IPS-18a (cell line): Measurements from ENCODE around the gene SWI5.

ENCODE experiments used
- H3K27ac ChIP-seq: one replicate; pipeline ENCODE4 v1.5.1; 2013; ENCODE audit warnings: low read length
- H3K27me3 ChIP-seq: one replicate; pipeline ENCODE4 v1.6.1; 2013; ENCODE audit warnings: mild to moderate bottlenecking, low read length; ENCODE audit not compliant: control insufficient read depth, insufficient read depth
- H3K36me3 ChIP-seq: one replicate; pipeline ENCODE4 v1.6.1; 2013; ENCODE audit warnings: low read depth, low read length; ENCODE audit not compliant: control insufficient read depth
- H3K4me1 ChIP-seq: one replicate; pipeline ENCODE4 v1.6.1; 2013; ENCODE audit warnings: low read depth, low read length; ENCODE audit not compliant: control insufficient read depth
- H3K4me3 ChIP-seq: one replicate; pipeline ENCODE4 v1.5.1; 2013; ENCODE audit warnings: low read length
- H3K9ac ChIP-seq: one replicate; pipeline ENCODE4 v1.6.1; 2013; ENCODE audit warnings: mild to moderate bottlenecking, low read length, moderate library complexity
- H3K9me3 ChIP-seq: one replicate; pipeline ENCODE4 v1.6.1; 2013; ENCODE audit warnings: low read depth, low read length; ENCODE audit not compliant: control insufficient read depth

SWI5 gene

DNA sequence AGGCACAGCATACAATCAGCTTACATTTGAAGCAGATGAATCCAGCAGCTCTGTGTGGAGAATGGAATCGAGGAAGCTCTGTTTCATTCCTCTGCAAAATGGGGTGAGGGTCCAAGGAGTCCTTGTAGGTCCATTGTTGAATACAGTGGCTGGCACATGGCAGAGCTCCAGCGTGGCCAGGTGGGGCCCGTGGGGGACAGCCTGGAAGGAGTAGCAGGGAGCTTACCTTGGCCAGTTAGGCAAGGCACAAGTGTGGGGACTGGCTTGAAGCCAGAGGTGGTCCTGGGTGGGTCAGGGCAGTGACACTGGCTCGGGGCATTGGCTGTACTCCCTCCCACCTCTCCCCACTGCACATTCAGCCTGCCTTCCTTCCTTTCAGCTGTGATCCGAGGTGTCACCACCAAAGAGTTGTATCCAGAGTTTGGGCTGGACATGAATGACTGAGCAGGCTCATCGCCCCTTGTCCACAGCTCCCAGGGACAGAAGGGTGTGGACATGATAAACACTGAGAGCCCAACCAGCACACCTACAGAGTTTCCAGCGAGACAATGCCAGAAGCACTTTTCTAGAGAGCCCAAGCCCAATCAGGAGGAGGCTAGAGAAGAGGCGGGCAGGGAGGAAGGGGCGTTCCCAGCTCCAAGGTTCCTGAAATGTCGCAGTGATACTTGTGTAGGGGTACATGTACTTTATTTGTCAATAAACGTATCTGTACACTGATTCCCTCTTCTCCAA is 12.4 kb downstream of the SWI5 start:
- Histone ChIP-seq H3K9ac (no peak overlapping the region), H3K27me3 (no peaks in the 10 kb centered on the region), H3K9me3 (no peaks in the 10 kb centered on the region), H3K4me3 (no peak overlapping the region), H3K27ac (no peak overlapping the region), H3K4me1 (no peaks in the 10 kb centered on the region), H3K36me3 (peaks cover 5% of the 10 kb centered on the region)

DNA sequence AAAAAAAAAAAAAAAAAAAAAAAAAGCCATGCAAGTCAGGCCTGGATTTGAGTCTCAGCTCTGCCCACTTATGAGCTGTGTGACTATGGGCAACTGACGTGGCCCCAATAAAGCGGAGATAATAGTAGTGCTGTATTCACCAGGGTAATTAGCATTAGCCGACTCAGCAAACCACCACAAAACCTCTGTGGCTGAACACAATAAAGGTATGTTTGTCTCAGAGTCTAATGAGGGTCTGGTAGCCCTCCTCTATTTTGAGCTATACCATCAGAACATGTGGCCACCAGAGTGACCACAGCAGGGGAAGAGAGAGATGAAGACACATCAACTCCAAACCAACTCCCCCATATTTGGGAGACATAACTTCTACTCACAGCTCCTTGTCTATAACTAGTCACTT is 15.9 kb downstream of the SWI5 start:
- Histone ChIP-seq H3K9me3 (no peaks in the 10 kb centered on the region), H3K9ac (no peak overlapping the region), H3K36me3 (no peaks in the 10 kb centered on the region), H3K27me3 (no peaks in the 10 kb centered on the region), H3K4me3 (no peak overlapping the region), H3K4me1 (no peaks in the 10 kb centered on the region), H3K27ac (no peak overlapping the region)

- no peak overlapping the region for H3K4me3 ChIP-seq
- H3K9ac ChIP-seq: no peak overlapping the region
- H3K27ac ChIP-seq: no peak overlapping the region
- no peaks in the 10 kb centered on the region for H3K9me3 ChIP-seq
- no peaks in the 10 kb centered on the region for H3K4me1 ChIP-seq
- H3K36me3 ChIP-seq: no peaks in the 10 kb centered on the region
- no peaks in the 10 kb centered on the region for H3K27me3 ChIP-seq
Measured at GRCh38 chr9:128293091-128293490, 17.0 kb downstream of the SWI5 start.

DNA sequence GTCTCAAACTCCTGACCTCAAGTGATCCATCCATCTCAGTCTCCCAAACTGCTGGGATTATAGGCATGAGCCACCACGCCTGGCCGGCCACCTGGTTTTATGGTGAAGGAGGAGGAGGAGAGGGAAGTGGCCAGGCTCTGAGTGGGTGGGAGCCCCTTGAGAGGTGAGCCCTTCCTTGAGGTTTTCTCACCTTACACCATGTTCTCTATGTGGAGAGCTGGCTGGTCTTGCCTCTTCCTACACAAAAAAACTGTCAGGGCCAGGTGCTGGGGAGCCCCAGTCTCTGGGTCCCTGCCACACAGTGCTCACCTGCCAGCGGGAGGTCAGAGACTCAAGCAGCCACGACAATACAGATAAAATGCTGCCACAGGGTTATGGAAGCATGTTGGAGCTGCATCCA is 18.1 kb downstream of the SWI5 start:
- no peaks in the 10 kb centered on the region for H3K36me3 ChIP-seq
- H3K9ac ChIP-seq: no peak overlapping the region
- no peak overlapping the region for H3K4me3 ChIP-seq
- H3K9me3 ChIP-seq: no peaks in the 10 kb centered on the region
- H3K27ac ChIP-seq: no peak overlapping the region
- H3K4me1 ChIP-seq: no peaks in the 10 kb centered on the region
- no peaks in the 10 kb centered on the region for H3K27me3 ChIP-seq

DNA sequence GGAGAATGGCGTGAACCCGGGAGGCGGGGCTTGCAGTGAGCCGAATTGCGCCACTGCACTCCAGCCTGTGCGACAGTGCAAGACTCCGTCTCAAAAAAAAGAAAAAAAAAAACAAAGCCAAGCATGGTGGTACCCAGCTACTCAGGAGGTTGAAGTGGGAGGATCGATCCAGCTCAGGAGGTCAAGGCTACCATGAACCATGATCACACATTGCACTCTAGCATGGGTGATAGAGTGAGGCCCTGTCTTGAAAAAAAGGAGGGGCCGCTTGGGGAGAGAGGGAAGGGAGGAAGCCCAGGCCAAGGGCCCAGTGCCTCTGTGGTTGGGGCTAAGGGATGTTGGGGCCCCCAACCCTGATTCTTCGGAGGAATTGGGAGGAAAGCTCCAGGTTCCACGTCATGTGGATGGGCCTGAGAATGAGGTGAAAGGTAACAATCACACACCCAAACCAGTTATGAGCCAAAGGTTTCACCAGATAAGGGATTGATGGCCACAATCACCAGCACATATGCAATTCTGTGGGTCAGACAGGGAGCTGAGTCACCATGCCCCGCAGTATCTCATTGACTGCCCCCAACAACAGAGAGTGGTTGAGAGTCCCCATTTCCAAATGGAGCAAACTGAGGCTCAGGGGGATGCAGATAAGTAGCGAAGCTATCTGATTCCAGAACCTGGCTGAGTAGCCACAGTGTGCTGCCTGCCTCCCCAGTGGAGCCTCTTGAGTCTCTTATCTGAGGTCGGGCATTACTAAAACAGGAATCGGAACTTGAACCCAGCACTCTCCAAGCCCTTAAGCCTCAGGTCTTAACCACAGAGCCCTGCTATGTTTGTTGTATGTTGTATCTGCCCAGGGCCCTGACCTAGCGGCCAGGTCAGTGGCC is 20.5 kb downstream of the SWI5 start:
- Histone ChIP-seq H3K9ac (no peak overlapping the region), H3K27me3 (no peaks in the 10 kb centered on the region), H3K36me3 (no peaks in the 10 kb centered on the region), H3K4me3 (no peak overlapping the region), H3K9me3 (no peaks in the 10 kb centered on the region), H3K4me1 (no peaks in the 10 kb centered on the region), H3K27ac (no peak overlapping the region)

GRCh38 chr9:128297221-128297773 is 21.2 kb downstream of the SWI5 start:
- Histone ChIP-seq H3K4me1 (no peaks in the 10 kb centered on the region), H3K9ac (no peak overlapping the region), H3K27me3 (no peaks in the 10 kb centered on the region), H3K9me3 (no peaks in the 10 kb centered on the region), H3K27ac (no peak overlapping the region), H3K4me3 (no peak overlapping the region), H3K36me3 (no peaks in the 10 kb centered on the region)

DNA sequence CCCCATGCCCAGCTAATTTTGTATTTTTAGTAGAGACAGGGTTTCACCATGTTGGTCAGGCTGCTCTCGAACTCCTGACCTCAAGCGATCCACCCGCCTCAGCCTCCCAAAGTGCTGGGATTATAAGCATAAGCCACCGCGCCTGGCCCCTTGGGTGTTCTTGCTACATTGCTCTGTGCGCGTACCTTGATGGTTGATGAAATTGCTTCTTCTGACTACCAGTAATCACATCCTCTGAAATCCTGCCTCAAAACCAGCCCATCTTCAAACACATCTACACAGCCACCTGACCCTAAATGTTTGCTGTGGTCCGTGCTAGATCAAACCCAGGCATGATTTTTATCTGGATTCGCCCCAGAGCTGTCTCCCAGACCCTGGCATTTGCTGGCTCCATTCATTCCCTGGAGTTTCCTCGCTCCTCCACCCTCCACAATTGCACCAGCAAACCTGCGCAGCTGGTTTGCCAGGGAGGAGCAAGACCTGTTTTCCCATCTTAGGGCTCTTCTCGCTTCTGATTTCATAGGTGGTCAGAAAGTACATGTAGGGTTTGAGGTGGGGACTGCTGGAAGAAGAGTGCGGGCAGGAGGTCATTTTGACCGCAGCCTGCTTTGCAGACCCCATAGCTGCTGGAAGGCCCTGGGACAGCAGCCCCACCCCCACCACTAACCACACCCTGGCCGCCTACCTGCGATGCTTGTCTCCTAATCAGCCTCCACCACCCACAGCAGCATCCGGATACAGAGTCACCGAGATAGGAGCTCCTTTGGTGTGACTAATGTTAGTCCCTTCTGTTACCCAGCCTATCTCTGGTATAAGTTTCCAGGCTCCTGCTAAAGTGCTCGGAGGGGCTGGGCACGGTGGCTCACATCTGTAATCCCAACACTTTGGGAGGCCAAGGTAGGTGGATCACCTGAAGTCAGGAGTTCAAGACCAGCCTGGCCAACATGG is 22.7 kb downstream of the SWI5 start:
- H3K36me3 ChIP-seq: no peaks in the 10 kb centered on the region
- H3K27ac ChIP-seq: no peak overlapping the region
- H3K9me3 ChIP-seq: no peaks in the 10 kb centered on the region
- no peaks in the 10 kb centered on the region for H3K27me3 ChIP-seq
- H3K9ac ChIP-seq: no peak overlapping the region
- no peak overlapping the region for H3K4me3 ChIP-seq
- no peaks in the 10 kb centered on the region for H3K4me1 ChIP-seq

DNA sequence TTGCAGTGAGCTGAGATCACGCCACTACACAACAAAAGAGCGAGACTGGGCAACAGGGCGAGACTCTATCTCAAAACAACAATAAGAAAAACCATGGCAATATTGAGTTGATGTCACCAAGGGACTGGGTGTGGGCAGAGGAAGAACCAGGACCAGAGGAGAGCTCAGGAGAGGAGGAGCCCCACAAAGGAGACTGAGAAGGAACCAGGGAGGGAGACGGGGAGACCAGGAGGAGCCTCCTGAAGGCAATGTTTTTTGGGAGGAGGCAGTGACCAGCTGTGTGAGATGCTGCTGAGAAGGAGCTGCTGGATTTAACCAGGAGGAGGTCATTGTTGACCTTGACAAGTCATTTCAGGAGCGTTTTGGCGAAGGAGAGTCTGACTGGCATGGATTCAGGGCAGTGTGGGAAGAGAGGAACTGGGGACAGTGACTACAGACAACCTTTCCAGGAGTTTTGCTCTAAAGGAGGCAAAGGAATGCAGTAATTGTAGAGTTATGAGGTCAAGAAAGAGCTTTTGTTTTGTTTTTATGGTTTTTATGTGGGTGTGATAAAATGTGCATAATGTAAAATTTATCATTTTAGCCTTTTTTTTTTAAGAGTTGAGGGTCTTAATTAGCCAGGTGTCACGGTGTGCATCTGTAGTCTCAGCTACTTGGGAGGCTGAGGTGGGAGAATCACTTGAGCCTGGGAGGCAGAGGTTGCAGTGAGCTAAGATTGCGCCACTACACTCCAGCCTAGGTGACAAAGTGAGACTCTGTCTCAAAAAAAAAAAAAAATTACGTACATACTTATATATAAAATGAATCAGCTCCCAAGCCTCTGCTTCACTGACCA is 28.3 kb downstream of the SWI5 start:
- H3K4me3 ChIP-seq: no peak overlapping the region
- no peaks in the 10 kb centered on the region for H3K4me1 ChIP-seq
- H3K27ac ChIP-seq: no peak overlapping the region
- peaks cover 7% of the 10 kb centered on the region for H3K36me3 ChIP-seq
- H3K9me3 ChIP-seq: no peaks in the 10 kb centered on the region
- no peak overlapping the region for H3K9ac ChIP-seq
- no peaks in the 10 kb centered on the region for H3K27me3 ChIP-seq

DNA sequence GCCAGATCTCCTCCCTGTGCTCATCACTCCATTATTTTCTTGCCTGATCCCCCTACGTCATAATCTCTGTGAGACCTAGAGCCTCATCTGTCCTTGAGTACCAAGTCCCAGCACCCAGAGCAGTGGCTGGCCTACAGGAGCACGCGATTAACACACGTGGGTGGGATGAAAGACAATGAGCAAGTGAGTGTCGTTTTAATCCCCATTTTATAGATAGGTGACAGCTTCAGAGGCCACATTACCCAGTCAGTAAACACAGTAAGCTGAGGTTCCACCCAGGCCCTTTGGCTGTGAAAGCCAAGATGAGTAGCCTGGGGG is 28.9 kb downstream of the SWI5 start:
- Histone ChIP-seq H3K27me3 (no peaks in the 10 kb centered on the region), H3K4me1 (no peaks in the 10 kb centered on the region), H3K9me3 (no peaks in the 10 kb centered on the region), H3K4me3 (no peak overlapping the region), H3K27ac (no peak overlapping the region), H3K36me3 (peaks cover 13% of the 10 kb centered on the region), H3K9ac (no peak overlapping the region)

GRCh38 chr9:128309551-128309950 is 33.5 kb downstream of the SWI5 start:
- H3K4me1 ChIP-seq: no peaks in the 10 kb centered on the region
- no peak overlapping the region for H3K9ac ChIP-seq
- no peak overlapping the region for H3K4me3 ChIP-seq
- no peak overlapping the region for H3K27ac ChIP-seq
- H3K9me3 ChIP-seq: no peaks in the 10 kb centered on the region
- H3K27me3 ChIP-seq: no peaks in the 10 kb centered on the region
- H3K36me3 ChIP-seq: peaks cover 37% of the 10 kb centered on the region
